Right renal pelvis (tissue), 4 donors: ENCODE data around the gene CDS1. TPM values are rescaled to one million over a fixed set of nuclear protein-coding genes. Genes with fewer than 3 reads are reported as not detected.
"Not testable (repeated sequence)": the region's sequence is repeated elsewhere in the genome, so short reads cannot be mapped to it uniquely, and the experiment has no call there.

Experiments used
- DNase-seq, 4 donors: peaks; one replicate each; pipeline ENCODE4 v3.0.0-alpha.2; 2013; ENCODE audit warnings: low read depth in 4 of 4, low spot score in 3 of 4, missing footprints in 1 of 4
- polyA plus RNA-seq, 4 donors: library from polyadenylated mRNA; unstranded; fragments of 120-200 nt; gene quantifications; one replicate each; pipeline ENCODE4 v1.2.1, GENCODE V29; 2013; ENCODE audit not compliant: insufficient read length in 4 of 4

CDS1 gene
- polyA plus RNA-seq, 4 donors, result 26.3 to 33.8 (median 30.6) TPM

GRCh38 chr4:84606645-84607044 is 23.7 kb downstream of the CDS1 start:
- DNase-seq, result no peak

- no peak for DNase-seq
Observed at GRCh38 chr4:84611531-84611930, 28.6 kb downstream of the CDS1 start.

- no peak for DNase-seq
Observed at GRCh38 chr4:84614891-84615290, 32.0 kb downstream of the CDS1 start.

- no peak for DNase-seq
Observed at GRCh38 chr4:84615355-84615754, 32.4 kb downstream of the CDS1 start.

GRCh38 chr4:84622959-84623358 is 40.0 kb downstream of the CDS1 start:
- no peak for DNase-seq

GRCh38 chr4:84623661-84624060 is 40.7 kb downstream of the CDS1 start:
- no peak for DNase-seq

GRCh38 chr4:84626673-84627072 is 43.7 kb downstream of the CDS1 start:
- DNase-seq, result no peak

- no peak for DNase-seq
Observed at GRCh38 chr4:84631573-84631972, 48.6 kb downstream of the CDS1 start.

- DNase-seq, result no peak
Observed at GRCh38 chr4:84632092-84632491, 49.2 kb downstream of the CDS1 start.

- DNase-seq, result no peak
Observed at GRCh38 chr4:84634961-84635360, 52.0 kb downstream of the CDS1 start.

- no peak for DNase-seq
Observed at GRCh38 chr4:84638092-84638491, 55.2 kb downstream of the CDS1 start.

GRCh38 chr4:84639145-84639544 is 56.2 kb downstream of the CDS1 start:
- no peak for DNase-seq

- DNase-seq, result no peak
Observed at GRCh38 chr4:84644087-84644486, 61.2 kb downstream of the CDS1 start.

- no peak for DNase-seq
Observed at GRCh38 chr4:84647312-84647884, 64.5 kb downstream of the CDS1 start.

- DNase-seq, result no peak
Observed at GRCh38 chr4:84648178-84648577, 65.3 kb downstream of the CDS1 start.

GRCh38 chr4:84648863-84649647 is 66.1 kb downstream of the CDS1 start:
- no peak for DNase-seq

GRCh38 chr4:84651499-84651898 is 68.6 kb downstream of the CDS1 start:
- DNase-seq, result no peak

GRCh38 chr4:84652478-84652877 is 69.6 kb downstream of the CDS1 start:
- DNase-seq, result no peak

GRCh38 chr4:84660606-84661005 is 77.7 kb downstream of the CDS1 start:
- no peak for DNase-seq

- no peak for DNase-seq
Observed at GRCh38 chr4:84661191-84661939, 78.4 kb downstream of the CDS1 start.

- DNase-seq, result not testable (repeated sequence)
Observed at GRCh38 chr4:84664767-84665166, 81.8 kb downstream of the CDS1 start.

GRCh38 chr4:84666439-84666838 is 83.5 kb downstream of the CDS1 start:
- no peak for DNase-seq
